Epithelial cell of prostate (primary cell): ENCODE measurements around the gene LGALS9.
"Not testable (repeated sequence)": the region's sequence is repeated elsewhere in the genome, so short reads cannot be mapped to it uniquely, and the experiment has no call there.

Experiments used
- DNase-seq: peaks from one replicate; pipeline ENCODE4 v3.0.0-alpha.2; 2011; ENCODE audit warnings: low read depth, low spot score
- H3K27ac ChIP-seq: fragments of 450-650 bp; 2 replicates; pipeline ENCODE4 v1.5.1; 2017; ENCODE audit warnings: mild to moderate bottlenecking

LGALS9 gene

DNA sequence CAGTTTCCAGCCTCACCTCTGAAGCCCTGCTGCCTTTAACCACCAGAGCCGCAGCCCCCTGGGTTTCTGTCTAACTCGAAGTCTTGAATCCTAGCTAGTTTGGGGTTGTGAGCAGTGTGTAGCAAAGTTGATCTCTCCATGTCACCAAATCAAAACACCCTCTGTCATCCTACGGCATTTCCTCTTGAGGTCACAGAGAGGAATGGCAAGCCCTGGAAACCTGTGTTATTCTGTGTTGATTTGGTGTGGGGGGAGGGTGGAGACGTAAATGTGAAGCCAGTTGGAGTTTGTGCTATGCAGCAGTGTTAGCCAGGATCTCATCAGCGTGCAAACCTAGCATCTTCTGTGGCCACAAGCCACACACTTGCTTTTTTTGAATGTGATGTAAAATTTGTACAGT, 5.1 kb upstream of the LGALS9 start:
- DNase-seq, result no peak
- H3K27ac ChIP-seq, result no peak overlapping the region

DNA sequence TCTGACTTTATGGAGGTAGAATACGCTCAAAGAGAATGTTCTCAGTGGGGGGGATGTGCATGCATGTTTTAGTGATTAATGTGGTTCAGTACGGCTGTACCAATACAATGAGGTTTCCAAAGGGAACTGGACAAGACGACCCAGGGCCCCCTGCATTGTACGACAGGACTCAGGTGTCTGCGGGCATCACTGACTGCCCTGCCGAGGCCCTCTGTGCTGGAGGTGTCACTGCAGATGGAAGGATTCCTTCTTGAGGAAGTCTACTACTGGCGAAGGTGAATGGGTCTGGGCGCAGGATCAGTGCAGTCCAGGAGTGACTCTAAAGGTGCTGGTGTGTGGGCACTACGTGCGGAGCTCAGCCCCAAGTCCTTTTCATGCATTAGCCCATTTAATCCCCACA, 3.5 kb upstream of the LGALS9 start:
- no peak for DNase-seq
- no peak overlapping the region for H3K27ac ChIP-seq

DNA sequence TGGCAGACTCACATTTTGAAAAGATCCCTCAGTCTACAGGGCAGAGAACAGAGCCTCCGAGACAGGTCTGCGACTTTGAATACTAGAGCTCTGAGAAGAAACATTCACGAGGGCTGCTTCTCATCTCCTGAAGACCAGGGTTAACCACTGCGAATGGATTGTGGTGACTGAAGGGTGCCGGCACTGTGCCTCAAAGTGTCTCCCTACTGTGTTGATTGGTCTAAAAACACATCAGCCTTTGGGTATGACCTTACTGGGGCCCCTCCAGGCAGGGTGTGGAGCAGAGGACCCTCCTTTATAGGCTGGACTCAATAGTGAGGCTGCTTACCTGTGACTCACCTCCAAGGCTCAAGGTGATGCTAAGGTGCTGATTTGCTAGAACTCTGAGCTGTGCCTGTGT, 2.6 kb upstream of the LGALS9 start:
- no peak overlapping the region for H3K27ac ChIP-seq
- DNase-seq, result no peak

DNA sequence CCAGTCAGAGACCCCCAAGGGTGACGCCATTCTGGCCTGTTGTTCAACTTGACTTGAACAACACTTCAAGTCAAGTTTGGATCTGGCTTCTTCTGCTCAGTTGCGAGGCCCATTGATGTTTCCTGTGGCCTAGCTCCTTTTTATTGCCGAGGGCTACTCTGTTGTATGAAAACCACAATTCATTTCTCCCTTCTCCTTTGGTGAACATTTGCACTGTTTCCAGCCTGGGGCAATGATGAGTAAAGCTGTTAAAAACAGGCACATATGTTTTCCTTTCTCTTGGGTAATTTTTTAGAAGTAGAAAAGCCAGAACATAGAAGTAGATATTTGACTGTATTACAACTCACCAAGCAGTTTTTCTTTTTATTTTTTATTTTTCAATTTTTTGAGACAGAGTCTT, 1.7 kb upstream of the LGALS9 start:
- H3K27ac ChIP-seq, DNase-seq: not testable (repeated sequence)

DNA sequence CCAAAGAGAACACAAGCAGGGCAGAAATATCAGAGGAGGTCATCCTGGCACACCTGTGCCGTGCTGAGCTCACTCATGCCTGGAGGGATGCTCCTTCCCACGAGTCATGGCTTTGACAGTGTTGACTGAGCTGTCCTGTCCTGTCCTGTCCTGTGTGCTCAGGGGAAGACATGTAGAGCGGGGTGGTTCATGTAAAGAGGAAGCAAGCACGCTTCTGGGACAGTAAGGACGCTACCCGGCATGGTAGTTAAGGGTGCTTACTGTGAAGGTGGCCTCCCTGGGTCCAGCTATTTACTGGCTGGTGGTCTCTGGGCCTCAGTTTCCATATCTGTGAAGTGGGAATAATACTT, 398 bp downstream of the LGALS9 start:
- DNase-seq, result no peak
- H3K27ac ChIP-seq, result peak overlapping the region; percentile 64

DNA sequence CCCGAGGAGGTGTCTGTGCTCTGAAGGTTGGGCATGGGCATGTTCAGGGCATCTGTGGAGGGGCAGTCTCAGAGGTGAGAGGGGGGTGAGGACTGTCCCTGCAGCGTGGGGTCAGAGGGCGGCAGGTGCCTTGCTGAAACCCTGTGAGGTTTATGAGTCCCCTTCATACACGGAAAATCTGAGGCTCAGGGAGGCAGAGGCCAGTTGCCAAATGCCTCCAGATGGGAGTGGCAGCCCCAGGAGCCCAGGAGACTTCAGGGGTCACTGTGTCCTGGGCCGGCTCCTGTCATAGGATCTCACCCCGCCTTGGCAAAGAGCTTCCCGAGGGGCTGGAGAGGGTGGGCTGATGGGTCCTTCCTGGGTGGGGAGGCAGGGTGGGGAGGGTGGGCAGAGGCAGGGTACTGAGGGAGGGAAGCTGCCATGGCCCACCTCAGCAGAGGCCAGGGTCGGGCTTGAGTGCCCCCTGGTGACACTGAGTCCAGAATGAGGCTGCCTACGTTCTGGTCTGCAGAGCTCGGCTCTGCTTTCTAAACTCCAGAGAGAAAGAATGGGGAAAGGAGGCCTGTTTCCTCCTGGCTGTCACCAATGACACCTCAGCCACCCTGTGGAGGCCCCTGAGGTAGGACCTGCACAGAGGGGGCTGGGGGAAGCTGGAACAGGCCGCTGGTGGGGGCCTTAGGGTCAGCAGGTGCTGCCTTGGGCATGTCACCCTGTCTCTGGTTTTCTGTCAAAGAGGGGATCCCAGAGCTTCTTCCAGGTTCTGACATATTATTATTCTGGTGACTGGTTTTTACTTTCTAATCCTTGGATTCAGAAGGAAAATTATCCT, 1.1 kb downstream of the LGALS9 start:
- no peak for DNase-seq
- peak overlapping the region; percentile 64 for H3K27ac ChIP-seq

DNA sequence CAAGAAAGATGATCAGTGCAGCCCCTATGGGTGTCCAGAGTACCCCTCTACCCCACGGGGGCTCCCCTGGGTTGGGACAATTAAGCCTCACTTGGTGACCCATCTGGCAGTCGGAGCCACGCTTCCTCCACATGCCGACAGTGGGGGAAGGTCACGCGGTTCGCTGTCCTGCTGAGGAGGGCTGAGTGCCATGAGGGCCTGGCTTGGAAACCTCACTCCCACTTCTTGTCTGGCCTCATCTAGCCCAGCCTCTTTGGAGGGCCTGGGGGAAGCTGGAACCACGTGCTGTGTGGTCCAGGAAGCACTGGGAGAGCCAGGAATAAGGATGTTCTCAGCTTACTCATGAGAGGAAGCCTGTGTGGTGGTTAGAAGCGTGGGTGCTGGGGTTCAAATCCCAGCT, 1.8 kb downstream of the LGALS9 start:
- not testable (repeated sequence) for DNase-seq

DNA sequence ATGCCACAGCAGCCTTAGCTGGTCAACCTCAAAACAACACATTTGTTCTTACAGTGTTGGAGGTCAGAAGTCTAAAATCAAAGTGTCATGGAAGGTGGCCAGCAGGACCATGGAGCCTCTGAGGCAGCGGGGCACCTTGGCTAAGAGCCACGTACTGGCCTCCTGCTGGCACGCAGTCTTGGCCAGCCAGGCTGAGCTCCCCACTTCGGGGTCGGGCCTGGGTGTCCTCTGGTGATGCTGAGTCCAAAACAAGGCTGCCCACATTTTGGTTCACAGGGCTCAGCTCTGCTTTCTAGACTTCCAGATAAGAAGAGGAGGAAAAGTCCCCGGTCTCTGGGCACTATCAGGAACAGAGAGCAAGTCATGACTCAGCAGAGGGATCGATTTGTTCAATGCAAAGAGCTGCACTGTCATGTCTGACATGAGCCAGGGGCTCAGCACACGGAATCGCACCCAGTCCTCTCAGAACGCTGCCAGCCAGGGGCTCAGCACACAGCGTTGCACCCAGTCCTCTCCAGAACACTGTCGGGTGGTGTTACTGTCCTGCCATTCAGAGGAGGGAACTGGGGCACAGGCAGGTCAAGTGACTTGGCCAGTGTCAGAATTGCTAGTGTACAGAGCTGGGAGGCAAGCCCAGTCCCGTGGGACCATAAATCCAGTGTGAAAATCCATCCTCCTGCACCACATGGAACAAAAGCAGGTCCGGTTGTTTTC, 2.5 kb downstream of the LGALS9 start:
- no peak for DNase-seq

More for the DNA sequence above, 1.8 kb downstream of the LGALS9 start:
- not testable (repeated sequence) for H3K27ac ChIP-seq

DNA sequence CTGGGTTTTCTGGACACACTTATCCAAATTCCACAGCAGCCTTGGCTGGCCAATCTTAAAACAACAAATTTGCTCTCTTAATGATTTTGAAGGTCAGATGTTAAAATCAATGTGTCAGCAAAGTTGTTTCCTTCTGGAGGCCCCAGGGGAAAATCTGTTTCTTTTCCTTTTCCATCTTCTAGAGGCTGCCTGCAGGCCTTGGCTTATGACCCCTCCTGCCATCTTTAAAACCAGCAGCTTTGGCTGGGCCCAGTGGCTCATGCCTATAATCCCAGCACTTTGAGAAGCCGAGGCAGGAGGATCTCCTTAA, 3.0 kb downstream of the LGALS9 start:
- DNase-seq, result no peak
- H3K27ac ChIP-seq, result no peak overlapping the region

More for the DNA sequence above, 2.5 kb downstream of the LGALS9 start:
- no peak overlapping the region for H3K27ac ChIP-seq

DNA sequence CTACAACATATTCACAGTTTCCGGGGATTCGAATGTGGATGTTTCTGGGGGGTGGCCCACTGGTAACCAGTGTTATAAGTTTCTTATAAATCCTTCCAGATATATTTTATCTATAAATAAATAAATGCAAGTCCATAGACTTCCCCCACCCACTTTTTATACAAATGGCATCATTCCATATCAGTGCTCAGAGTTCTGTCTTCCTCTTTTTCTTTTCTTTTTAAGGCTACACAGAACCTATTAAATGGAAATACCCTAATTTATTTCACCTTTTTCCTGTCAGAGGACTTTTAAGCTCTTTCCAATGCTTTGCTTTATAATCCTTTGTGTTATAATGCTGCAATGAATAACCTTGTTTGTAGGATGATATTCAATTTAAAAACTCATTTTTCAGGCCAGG, 3.8 kb downstream of the LGALS9 start:
- H3K27ac ChIP-seq, result no peak overlapping the region
- DNase-seq, result no peak

DNA sequence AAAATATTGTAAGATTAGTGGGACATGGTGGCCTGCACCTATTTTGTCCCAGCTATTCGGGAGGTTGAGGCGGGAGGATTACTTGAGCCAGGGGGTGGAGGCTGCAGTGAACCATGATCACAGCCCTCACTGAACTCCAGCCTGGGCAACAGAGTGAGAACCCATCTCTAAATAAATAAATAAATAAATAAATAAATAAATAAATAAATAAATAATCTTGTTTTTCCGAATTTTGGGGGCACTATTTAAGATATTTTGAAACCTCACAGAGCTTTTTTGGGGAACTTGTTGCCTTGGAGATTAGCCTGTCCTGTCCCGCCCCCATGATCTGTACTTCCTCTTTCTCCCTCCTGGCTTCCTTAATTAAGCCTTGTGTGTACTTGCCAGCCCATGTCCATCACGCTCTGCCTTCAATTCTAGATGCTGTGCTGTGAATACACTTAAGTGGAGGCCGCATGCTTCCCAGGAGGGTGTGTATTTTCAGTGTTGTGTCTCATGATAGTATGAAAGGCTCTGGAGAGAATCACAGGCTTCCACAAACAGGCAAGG, 4.4 kb downstream of the LGALS9 start:
- no peak overlapping the region for H3K27ac ChIP-seq
- no peak for DNase-seq

DNA sequence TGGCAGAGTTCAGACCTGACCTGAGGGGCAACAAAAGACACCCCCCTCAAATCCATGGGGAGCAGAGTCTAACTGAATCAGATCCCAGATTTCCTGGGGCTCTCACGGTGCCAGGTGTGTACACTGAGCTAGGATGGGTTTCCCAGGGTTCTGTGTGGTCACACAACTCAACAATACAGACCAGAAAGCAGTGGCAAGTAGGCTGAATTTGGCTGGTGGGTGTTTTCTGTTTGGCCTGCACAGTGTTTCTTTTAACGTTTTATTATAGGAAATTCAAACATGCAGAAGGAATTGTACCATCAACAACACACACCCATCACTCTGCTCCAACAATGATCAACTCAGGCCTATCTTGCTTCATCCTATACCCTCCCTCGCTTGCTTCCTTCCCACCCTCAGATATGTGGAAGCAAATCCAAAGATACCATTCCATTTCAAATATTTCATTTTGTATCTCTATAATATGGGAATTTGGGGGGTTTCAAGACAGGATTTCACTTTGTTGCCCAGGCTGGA, 5.1 kb downstream of the LGALS9 start:
- not testable (repeated sequence) for DNase-seq, H3K27ac ChIP-seq

DNA sequence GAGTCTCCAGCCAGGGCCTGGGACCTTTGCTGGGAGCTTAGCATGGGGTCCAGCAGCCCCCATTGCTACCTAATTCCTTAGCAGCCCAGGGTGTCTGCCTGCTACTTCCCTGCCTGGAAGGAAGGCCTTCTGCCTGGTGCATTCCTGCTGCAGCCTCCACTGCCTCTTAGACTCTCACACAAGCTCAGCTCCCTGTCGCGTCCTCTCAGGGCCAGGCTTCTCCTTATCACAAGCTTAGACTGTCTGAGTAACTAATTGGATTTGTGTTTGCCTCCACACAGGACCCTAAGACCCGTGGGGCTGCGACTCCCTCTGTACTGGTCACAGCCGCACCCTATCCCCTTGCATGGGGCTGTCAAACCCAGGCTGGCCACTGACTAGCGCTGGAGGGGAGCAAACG, 6.8 kb downstream of the LGALS9 start:
- not testable (repeated sequence) for DNase-seq, H3K27ac ChIP-seq

DNA sequence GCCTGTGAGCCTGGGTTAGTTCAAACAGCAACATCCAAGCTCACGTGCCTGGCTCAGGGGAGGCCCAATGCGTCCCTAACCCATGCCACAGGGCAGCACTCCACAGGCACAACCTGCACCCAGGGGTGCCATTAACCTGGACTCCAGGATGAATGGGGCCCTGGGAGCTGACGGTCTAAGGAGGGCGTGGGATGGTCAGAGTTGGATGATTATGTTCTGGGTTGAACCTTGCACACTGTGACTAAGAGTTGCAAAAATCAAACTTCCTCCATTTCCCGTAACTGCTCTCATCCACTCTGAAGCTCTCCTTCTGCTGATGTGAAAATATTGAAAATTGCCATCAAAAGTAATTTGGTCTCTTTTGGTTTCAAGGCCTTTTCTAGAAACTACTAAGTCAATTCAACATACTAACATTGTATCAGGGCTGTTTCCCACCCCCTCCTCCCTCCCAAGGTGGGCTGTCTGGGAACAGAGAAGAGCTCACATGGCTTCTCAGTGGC, 7.5 kb downstream of the LGALS9 start:
- DNase-seq, H3K27ac ChIP-seq: not testable (repeated sequence)

DNA sequence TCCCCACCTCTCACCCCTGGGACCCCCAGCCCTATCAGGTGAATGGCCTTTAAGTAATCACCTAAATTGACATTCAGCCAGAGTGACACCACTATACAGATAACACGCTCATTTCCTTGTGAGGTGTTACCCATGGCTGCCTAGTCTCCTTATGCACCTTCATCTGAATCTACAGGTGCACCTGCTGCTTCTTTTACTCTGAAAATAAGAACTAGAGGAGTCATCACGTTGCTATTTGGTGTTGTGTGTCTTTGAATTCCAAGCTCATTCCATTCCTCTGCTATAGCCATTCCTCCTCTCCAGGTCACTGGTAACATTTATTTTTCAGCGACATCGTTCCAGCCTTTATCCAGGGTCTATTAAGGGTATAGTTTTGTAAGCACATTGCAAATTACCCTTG, 9.8 kb downstream of the LGALS9 start:
- DNase-seq, result no peak
- no peak overlapping the region for H3K27ac ChIP-seq

DNA sequence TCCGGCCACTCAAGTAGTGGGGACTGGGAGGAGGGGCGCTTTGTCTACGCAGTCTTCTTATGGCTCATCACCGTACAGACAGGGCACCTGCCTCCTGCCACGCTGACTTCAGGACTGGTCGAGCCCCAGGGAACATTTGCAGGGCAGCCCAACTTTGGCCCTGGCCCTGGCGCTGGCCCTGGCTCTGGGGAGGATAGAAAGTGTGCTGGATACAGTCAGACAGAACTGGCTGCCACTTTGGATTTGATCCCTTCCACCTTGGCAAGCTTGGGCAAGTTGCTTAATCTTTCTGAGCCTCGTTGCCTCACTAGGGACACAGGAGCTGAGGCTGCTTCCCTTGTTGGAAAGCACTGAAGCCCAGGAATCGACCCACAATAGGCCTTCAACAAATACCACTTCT, 13.6 kb downstream of the LGALS9 start:
- no peak overlapping the region for H3K27ac ChIP-seq
- no peak for DNase-seq

DNA sequence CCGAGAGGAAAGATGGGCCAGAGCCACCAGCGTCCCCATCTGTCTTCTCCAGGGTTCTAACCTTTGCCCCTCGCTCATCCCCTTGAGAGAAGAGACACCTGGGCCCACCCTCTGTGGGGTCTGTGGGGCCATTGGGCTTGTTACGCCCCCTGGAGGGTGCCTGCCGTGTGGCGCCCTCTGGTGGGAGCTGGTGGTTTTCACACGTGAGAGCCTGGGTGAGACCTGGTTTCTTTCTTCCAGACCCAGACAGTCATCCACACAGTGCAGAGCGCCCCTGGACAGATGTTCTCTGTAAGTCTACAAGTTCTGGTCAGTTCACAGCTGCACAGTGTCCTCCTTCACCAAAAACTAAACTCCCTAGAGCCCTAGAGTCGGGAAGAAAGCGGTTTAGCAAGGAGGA, 14.6 kb downstream of the LGALS9 start:
- H3K27ac ChIP-seq, DNase-seq: not testable (repeated sequence)

DNA sequence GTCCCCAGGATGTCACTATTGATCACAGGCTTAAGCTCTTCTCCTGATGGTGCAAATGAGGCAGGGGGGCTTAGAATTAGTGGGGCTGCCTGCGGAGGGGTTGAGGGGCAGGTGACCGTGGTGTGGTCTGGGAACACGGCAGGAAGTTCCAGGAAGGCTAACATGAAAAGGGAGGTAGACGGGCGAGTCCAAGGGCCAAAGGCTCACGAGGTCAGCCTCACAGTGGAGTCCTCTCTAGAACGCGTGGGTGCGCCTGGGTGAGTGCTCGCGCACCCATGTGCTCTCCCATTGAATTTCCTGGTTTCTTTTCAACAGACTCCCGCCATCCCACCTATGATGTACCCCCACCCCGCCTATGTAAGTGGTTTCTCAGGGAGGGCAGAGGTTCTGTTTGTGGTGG, 15.2 kb downstream of the LGALS9 start:
- no peak overlapping the region for H3K27ac ChIP-seq
- no peak for DNase-seq

DNA sequence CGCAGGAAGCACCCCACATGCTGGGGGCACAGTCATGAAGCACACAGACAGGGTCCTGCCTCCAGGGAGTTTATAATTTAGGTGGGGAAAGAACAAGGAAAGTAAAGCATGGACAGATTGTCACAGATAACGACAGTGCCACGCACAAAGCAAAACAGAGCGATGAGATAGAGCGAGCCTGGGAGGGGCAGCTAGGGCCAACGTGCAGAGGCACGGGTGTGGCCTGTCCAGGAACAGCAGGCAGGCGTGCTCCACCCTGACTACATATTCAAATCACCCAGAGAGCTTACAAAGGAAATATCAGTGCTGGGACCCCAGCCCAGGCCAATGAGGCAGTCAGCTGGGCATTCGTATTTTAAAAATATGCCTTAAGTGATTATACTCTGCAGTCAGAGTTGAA, 16.8 kb downstream of the LGALS9 start:
- no peak overlapping the region for H3K27ac ChIP-seq
- no peak for DNase-seq

DNA sequence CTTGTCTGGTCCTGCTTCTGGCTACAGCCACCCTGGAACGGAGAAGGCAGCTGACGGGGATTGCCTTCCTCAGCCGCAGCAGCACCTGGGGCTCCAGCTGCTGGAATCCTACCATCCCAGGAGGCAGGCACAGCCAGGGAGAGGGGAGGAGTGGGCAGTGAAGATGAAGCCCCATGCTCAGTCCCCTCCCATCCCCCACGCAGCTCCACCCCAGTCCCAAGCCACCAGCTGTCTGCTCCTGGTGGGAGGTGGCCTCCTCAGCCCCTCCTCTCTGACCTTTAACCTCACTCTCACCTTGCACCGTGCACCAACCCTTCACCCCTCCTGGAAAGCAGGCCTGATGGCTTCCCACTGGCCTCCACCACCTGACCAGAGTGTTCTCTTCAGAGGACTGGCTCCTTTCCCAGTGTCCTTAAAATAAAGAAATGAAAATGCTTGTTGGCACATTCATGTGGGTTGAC, 18.2 kb downstream of the LGALS9 start:
- not testable (repeated sequence) for H3K27ac ChIP-seq, DNase-seq

DNA sequence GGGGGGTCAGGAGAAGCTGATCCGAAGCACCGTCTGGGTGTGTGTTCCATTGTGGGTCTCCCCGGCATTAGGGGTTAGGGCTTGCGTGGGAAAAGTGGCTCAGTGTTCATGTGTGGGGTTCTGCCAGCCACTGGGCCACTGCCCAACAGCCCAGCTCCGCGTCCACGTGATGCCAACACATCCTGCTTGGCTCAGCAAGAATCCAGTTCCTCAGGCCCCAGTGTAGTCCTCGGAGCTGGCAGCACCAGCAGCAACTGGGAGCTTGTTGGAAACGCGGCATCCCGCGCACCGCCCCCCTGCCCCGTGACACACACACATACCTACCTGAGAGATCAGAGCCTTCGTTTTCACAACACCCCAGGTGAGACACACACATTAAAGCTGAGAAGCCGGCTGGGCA, 18.9 kb downstream of the LGALS9 start:
- no peak for DNase-seq
- no peak overlapping the region for H3K27ac ChIP-seq
